Mesodermal cell (in vitro differentiated cells): ENCODE data around the gene INTS6.

Experiments used
- H3K27ac ChIP-seq: 2 replicates; pipeline ENCODE4 v1.7.0; 2013; ENCODE audit warnings: mild to moderate bottlenecking, low read depth, low read length, moderate library complexity; ENCODE audit not compliant: severe bottlenecking
- H3K36me3 ChIP-seq: 2 replicates; pipeline ENCODE4 v1.7.1; 2013; ENCODE audit warnings: mild to moderate bottlenecking, low read length, moderate library complexity; ENCODE audit not compliant: control insufficient read depth, insufficient read depth
- H3K4me1 ChIP-seq: one replicate; pipeline ENCODE4 v1.7.1; 2013; ENCODE audit warnings: mild to moderate bottlenecking, low read length; ENCODE audit not compliant: insufficient read depth, control insufficient read depth, poor library complexity, severe bottlenecking
- H3K4me3 ChIP-seq: 2 replicates; pipeline ENCODE4 v1.7.0; 2013; ENCODE audit warnings: low read length, control low read depth, mild to moderate bottlenecking; ENCODE audit not compliant: insufficient read depth, poor library complexity, severe bottlenecking; ENCODE audit errors: extremely low read depth
- H3K9me3 ChIP-seq: 2 replicates; pipeline ENCODE4 v1.7.1; 2013; ENCODE audit warnings: mild to moderate bottlenecking, low read length, moderate library complexity; ENCODE audit not compliant: control insufficient read depth
- WGBS, 2 experiments: methylation state at CpG; one replicate each; pipeline ENCODE4 v1.1.5; 2013; ENCODE audit warnings: missing lambda C conversion rate in 2 of 2; ENCODE audit not compliant: insufficient coverage in 2 of 2; 5-methylcytosine and 5-hydroxymethylcytosine counted together

The INTS6 gene

DNA sequence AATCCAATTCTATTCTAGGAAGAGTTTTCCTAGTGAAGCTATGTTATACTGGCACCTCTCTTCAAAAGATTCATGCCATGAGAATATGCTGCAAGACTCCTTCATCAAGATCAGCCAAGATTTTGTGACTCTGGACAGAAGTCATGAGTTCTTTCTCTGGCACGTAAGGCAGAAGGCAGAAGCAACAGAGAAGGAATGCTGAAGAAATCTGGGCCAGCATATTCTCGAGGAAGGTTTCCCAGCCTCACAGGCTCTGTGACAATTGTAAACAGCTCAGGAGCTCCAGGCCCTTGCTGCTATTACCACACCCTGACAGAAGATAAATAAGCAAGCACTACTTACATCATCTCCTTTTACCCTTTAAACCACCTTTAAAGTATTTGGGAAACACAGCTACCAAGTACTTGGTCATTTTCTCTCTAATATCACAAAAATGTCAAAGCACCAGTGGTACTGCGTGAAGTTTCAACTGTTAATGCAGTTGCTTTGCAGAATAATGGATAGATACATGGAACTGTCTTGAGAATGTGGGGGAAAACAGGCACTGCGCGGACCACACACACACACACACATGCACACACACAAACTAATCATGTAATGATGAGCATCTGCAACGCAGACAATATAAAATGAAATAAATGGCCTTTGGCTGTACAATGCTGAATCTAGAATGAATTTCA is 55.4 kb downstream of the INTS6 start:
- peaks cover 12% of the 10 kb centered on the region for H3K4me1 ChIP-seq
- peak overlapping the region; percentile 80 for H3K27ac ChIP-seq
- no peaks in the 10 kb centered on the region for H3K9me3 ChIP-seq
- peaks cover 6% of the 10 kb centered on the region for H3K36me3 ChIP-seq
- 39 to 78% methylated on average over 2 of the region's 6 CpGs for WGBS, 2 experiments
- H3K4me3 ChIP-seq: no peak overlapping the region

DNA sequence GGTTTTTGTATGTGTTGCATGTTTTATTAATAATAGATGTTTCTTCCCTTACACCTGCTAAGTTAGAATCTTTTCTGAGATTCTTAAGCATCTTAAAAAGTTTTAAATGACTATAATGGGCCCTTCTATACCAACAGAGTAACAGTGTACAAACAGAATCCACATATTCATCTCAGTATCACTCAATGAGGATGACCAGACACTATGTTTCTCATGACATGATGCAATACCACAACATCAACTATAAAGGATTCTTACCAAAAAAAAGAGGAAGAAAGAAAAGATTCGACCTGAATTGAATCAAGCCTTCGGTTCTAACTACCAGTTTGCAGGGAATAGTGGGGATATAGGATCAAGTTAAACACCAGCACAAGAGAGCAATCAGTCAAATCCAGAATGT is 56.5 kb downstream of the INTS6 start:
- H3K4me3 ChIP-seq: no peak overlapping the region
- no peak overlapping the region for H3K27ac ChIP-seq
- H3K4me1 ChIP-seq: peaks cover 12% of the 10 kb centered on the region
- no CpG with 5 or more reads among the region's 2 CpGs for WGBS, 2 experiments
- peaks cover 6% of the 10 kb centered on the region for H3K36me3 ChIP-seq
- H3K9me3 ChIP-seq: no peaks in the 10 kb centered on the region

DNA sequence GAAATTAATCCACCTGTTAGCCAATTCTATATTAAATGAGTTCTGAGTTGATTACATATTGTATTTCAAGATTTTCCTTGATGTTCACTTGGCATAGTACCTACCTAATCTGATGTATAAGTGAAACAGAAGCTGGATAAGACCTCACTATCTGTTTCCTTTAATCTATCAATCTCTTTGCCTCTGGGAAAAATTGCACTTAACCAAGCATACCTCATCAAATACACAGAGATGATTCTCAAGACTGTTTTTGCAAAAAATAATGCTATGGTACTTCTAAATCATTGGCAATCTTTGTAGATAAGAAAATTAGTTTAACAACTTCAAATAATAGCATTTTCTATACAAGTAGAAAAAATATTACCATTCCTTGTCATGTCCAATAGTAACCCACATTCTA is 58.1 kb downstream of the INTS6 start:
- Histone ChIP-seq H3K36me3 (peaks cover 6% of the 10 kb centered on the region), H3K9me3 (no peaks in the 10 kb centered on the region), H3K4me1 (peaks cover 12% of the 10 kb centered on the region), H3K27ac (no peak overlapping the region), H3K4me3 (no peak overlapping the region)

DNA sequence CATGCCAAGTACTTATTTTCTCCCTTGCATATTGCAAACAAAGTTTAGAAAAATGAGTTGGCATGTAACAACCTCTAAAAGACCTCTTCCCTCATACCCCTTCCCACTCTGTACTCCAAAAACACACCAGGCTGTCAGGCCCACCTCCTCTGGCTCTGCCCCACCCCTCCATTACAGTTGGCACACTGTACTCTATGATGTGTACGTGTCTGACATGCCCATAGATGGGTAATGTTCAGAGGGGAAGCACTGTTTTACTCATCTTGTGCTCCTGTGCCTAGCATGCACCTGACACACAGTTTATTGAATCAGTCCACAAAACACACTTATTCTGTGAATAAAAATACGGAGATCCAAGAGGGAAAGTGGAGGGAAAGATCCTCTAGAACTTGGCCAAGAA is 67.7 kb downstream of the INTS6 start:
- H3K4me3 ChIP-seq: no peak overlapping the region
- H3K9me3 ChIP-seq: no peaks in the 10 kb centered on the region
- no peak overlapping the region for H3K27ac ChIP-seq
- H3K36me3 ChIP-seq: peaks cover 33% of the 10 kb centered on the region
- no peaks in the 10 kb centered on the region for H3K4me1 ChIP-seq
- 100% methylated on average over 1 of the region's 2 CpGs for WGBS, 2 experiments

DNA sequence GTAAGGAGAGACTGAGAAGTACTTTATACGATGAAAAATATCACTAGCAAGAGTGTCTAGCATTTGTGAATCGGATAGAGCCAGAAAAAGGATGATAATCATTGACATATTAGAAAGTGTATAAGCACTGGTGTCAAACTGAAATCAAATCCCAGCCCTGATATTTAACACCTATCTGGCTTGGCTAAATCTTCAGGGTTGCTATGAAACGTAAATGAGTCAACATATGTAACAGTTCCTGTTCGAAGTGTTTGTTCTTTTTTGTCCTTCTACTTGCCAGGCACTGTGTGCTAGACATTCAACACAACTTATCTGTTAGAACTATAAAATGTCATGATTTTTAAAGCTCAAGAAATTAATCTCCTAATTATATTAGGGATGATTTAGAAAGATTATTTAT is 72.6 kb downstream of the INTS6 start:
- Histone ChIP-seq H3K4me3 (no peak overlapping the region), H3K9me3 (no peaks in the 10 kb centered on the region), H3K4me1 (no peaks in the 10 kb centered on the region), H3K36me3 (peaks cover 39% of the 10 kb centered on the region), H3K27ac (no peak overlapping the region)
- WGBS, 2 experiments: 96 to 100% methylated on average over 1 to 3 of the region's 4 CpGs

DNA sequence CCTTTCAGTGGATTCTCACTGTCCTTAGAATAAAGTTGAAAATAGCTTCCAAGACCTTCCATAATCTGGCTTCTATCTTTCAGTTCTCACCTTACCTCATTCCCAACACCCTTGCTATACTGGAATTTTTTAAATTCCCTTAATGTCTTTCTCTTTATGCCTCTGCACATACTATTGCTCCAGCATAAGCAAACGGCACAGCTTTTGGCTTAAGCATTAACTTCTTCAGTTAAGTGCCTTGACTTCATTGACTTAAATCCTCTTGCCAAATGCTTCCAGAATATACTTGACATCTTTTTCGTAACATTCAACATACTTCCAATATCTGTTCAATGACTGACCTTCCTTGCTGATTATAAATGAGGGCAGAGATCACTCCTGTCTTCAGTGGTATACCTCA is 79.4 kb downstream of the INTS6 start:
- no peaks in the 10 kb centered on the region for H3K9me3 ChIP-seq
- no peak overlapping the region for H3K27ac ChIP-seq
- no peak overlapping the region for H3K4me3 ChIP-seq
- H3K4me1 ChIP-seq: no peaks in the 10 kb centered on the region
- H3K36me3 ChIP-seq: peaks cover 72% of the 10 kb centered on the region
- 90 to 96% methylated on average over 1 to 2 of the region's 2 CpGs for WGBS, 2 experiments

DNA sequence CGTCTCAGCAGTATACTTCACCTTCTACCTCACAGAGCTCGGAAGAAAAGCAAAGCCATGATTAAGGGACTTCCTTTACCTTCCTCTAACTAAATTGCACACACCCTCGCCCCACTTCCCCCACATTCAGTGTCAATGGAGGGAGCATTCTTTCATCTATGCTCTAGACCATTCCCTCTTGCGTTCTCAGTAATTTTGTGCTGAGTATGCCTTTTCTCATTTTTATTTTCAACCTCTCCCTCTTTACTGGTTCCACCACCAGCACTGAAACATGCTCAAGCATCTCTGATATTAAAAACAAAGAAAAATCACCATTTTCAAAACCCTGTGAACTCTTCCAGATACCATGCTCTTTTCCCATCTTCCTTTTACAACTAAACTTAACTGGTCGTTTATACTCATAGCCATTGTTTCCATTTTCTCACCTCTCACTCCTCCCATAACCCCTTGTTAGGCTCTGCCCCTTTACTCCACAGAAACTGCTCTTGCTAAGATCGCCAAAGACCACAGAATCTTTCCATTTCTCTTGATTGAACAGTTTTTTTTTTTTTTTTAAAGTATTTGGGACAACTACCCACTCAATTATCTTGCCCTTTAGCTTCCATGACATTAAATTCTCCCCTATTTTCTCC is 81.0 kb downstream of the INTS6 start:
- Histone ChIP-seq H3K36me3 (peaks cover 74% of the 10 kb centered on the region), H3K27ac (no peak overlapping the region), H3K9me3 (no peaks in the 10 kb centered on the region), H3K4me3 (no peak overlapping the region), H3K4me1 (no peaks in the 10 kb centered on the region)
- WGBS, 2 experiments: 89% methylated on average over 5 of the region's 6 CpGs

- Histone ChIP-seq H3K27ac (no peak overlapping the region), H3K4me3 (no peak overlapping the region), H3K4me1 (no peaks in the 10 kb centered on the region), H3K36me3 (peaks cover 66% of the 10 kb centered on the region), H3K9me3 (no peaks in the 10 kb centered on the region)
- WGBS, 2 experiments: 83 to 100% methylated on average over 1 to 2 of the region's 2 CpGs
These were observed 82.0 kb downstream of the INTS6 start for GRCh38 chr13:51370811-51371210.

- Histone ChIP-seq H3K4me1 (no peaks in the 10 kb centered on the region), H3K36me3 (peaks cover 60% of the 10 kb centered on the region), H3K4me3 (no peak overlapping the region), H3K27ac (no peak overlapping the region), H3K9me3 (no peaks in the 10 kb centered on the region)
- WGBS, 2 experiments: 88 to 96% methylated on average over 2 of the region's 2 CpGs
These were observed 82.7 kb downstream of the INTS6 start for GRCh38 chr13:51370116-51370515.

DNA sequence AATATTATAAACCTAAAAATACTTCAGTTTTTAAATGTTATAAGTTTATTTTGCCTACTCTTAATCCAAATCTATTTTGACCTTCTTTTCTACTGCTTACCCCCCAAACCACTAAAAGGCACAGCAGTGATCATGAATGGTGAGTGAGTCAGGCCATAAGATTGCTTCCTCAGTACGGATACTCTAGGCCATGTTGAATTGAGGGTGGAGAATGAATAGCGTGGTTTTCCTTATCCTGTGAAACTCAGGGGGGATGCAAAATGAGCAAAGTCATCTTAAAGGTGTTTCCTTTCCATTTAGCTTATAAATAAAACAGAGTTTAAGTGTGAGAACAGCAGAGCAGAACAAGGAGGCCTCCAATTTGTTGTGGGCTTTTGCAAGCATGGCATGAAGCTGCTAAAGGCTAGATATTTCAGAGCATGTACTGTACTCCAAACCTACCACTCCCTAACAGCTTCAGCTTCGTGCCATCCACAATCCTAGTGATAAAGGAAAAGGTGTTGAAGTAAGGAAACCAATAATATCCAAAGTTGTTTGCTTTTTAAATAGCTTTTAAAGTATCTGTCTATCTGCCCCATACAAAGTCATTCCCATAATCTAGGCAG is 88.3 kb downstream of the INTS6 start:
- WGBS, 2 experiments: 100% methylated on average over 1 of the region's 3 CpGs
- Histone ChIP-seq H3K36me3 (peaks cover 21% of the 10 kb centered on the region), H3K27ac (peak overlapping the region; percentile 12), H3K9me3 (no peaks in the 10 kb centered on the region), H3K4me1 (no peaks in the 10 kb centered on the region), H3K4me3 (no peak overlapping the region)

GRCh38 chr13:51363625-51364024 is 89.2 kb downstream of the INTS6 start:
- Histone ChIP-seq H3K27ac (no peak overlapping the region), H3K9me3 (no peaks in the 10 kb centered on the region), H3K4me1 (no peaks in the 10 kb centered on the region), H3K36me3 (peaks cover 23% of the 10 kb centered on the region), H3K4me3 (no peak overlapping the region)
